ENCODE data around the gene SAMD8.

- TF ChIP-seq NRF1 (IDR thresholded peaks at IDR 0.05; ENCODE audit: low read depth, low read length), result no peak
- no peak for TF ChIP-seq FOSL1 (IDR thresholded peaks at IDR 0.05; ENCODE audit: insufficient read depth, low read depth, low read length)
- no peak for TF ChIP-seq CBX8 (IDR thresholded peaks at IDR 0.05; ENCODE audit: borderline replicate concordance, low read depth, low read length)
- TF ChIP-seq CTBP2 (IDR thresholded peaks at IDR 0.05; ENCODE audit: borderline replicate concordance, insufficient read depth, insufficient read length, low read length), result no peak
- no peak for TF ChIP-seq EZH2 (IDR thresholded peaks at IDR 0.05; ENCODE audit: low read depth, low read length, severe bottlenecking)
- TF ChIP-seq POLR2AphosphoS5 (IDR thresholded peaks at IDR 0.05; ENCODE audit: low read depth, low read length), result no peak
- TF ChIP-seq POLR2A (IDR thresholded peaks at IDR 0.05; ENCODE audit: control extremely low read depth in 1 of 2, low read depth in 2 of 2, low read length in 2 of 2), result no peak
- TF ChIP-seq, protein P1, sequence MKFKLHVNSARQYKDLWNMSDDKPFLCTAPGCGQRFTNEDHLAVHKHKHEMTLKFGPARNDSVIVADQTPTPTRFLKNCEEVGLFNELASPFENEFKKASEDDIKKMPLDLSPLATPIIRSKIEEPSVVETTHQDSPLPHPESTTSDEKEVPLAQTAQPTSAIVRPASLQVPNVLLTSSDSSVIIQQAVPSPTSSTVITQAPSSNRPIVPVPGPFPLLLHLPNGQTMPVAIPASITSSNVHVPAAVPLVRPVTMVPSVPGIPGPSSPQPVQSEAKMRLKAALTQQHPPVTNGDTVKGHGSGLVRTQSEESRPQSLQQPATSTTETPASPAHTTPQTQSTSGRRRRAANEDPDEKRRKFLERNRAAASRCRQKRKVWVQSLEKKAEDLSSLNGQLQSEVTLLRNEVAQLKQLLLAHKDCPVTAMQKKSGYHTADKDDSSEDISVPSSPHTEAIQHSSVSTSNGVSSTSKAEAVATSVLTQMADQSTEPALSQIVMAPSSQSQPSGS (IDR thresholded peaks at IDR 0.05; ENCODE audit: low read length), result no peak
- TF ChIP-seq MAFK (IDR thresholded peaks at IDR 0.05; ENCODE audit: low read depth, low read length), result no peak
- no peak for TF ChIP-seq CTCF (IDR thresholded peaks at IDR 0.05; ENCODE audit: control extremely low read depth in 1 of 3, insufficient read depth in 1 of 3, low read depth in 1 of 3, low read length in 3 of 3)
- TF ChIP-seq TEAD4 (IDR thresholded peaks at IDR 0.05; ENCODE audit: low read depth, low read length), result no peak
- TF ChIP-seq KDM5A (IDR thresholded peaks at IDR 0.05; ENCODE audit: low read length), result no peak
- TF ChIP-seq, protein P2, sequence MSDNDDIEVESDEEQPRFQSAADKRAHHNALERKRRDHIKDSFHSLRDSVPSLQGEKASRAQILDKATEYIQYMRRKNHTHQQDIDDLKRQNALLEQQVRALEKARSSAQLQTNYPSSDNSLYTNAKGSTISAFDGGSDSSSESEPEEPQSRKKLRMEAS (IDR thresholded peaks at IDR 0.05), result no peak
- TF ChIP-seq BCL11A (IDR thresholded peaks at IDR 0.05; ENCODE audit: low read depth in 2 of 2, low read length in 2 of 2), result no peak
Measured at GRCh38 chr10:75205908-75206307, 94.5 kb downstream of the SAMD8 start.

All from H1 (cell line).